A549 (cell line): ENCODE measurements around the gene GFOD2.

Source experiments
- BHLHE40 ChIP-seq: IDR thresholded peaks from 2 replicates; pipeline ENCODE4 v1.6.1; 2012; ENCODE audit warnings: low read depth, low read length, inconsistent platforms
- CHD2 ChIP-seq: fragments of 150-350 bp; IDR thresholded peaks from 2 replicates; pipeline ENCODE4 v1.6.1; 2014; ENCODE audit warnings: low read length; ENCODE audit not compliant: partially characterized antibody
- E2F6 ChIP-seq: IDR thresholded peaks from 2 replicates; pipeline ENCODE4 v1.6.1; 2012; ENCODE audit warnings: low read depth, borderline replicate concordance
- ELK1 ChIP-seq: fragments of 150-350 bp; IDR thresholded peaks from 2 replicates; pipeline ENCODE4 v1.6.1; 2014; ENCODE audit warnings: low read depth, mild to moderate bottlenecking, low read length
- EP300 ChIP-seq, 2 experiments: fragments of >200 bp; sonication (Bioruptor Twin); formaldehyde crosslinking; IDR thresholded peaks; 2 replicates in 1 of 2; 3 replicates in 1 of 2; pipeline ENCODE4 v1.6.1; 2016 to 2017
- FOSL2 ChIP-seq, 2 experiments: fragments of 450-650 bp in 1 of 2; fragments of >200 bp in 1 of 2; sonication (Bioruptor Twin) in 1 of 2; formaldehyde crosslinking; IDR thresholded peaks; 2 replicates each; pipeline versions ENCODE4 v1.5.0 to v1.6.1; 2016 to 2020; ENCODE audit warnings: mild to moderate bottlenecking in 1 of 2, moderate library complexity in 1 of 2
- HOXA7 ChIP-seq: fragments of 250-450 bp; sonication (Bioruptor Pico); IDR thresholded peaks from 2 replicates; pipeline ENCODE4 v1.5.0; 2020; ENCODE audit warnings: mild to moderate bottlenecking, moderate library complexity
- POLR2A ChIP-seq: IDR thresholded peaks from 2 replicates; pipeline ENCODE4 v1.6.1; 2012; ENCODE audit warnings: mild to moderate bottlenecking, low read length
- SMC3 ChIP-seq: fragments of >200 bp; sonication (Bioruptor Twin); formaldehyde crosslinking; IDR thresholded peaks from 3 replicates; pipeline ENCODE4 v1.6.1; 2018; ENCODE audit warnings: inconsistent platforms
- USF2 ChIP-seq: fragments of 450-650 bp; IDR thresholded peaks from 2 replicates; pipeline ENCODE4 v1.6.1; 2014; ENCODE audit warnings: antibody characterized with exemption
- TF ChIP-seq, protein P1 (sequence below): fragments of >200 bp; sonication (Bioruptor Twin); formaldehyde crosslinking; IDR thresholded peaks from 3 replicates; pipeline ENCODE4 v1.5.1; 2016
- TF ChIP-seq, protein P2 (sequence below): IDR thresholded peaks from 2 replicates; pipeline ENCODE4 v1.6.1; 2012
- TF ChIP-seq, protein P3 (sequence below): IDR thresholded peaks from 2 replicates; pipeline ENCODE4 v1.6.1; 2012

GRCh38 chr16:67677712-67678111 is 41.4 kb downstream of the GFOD2 start:
- no peak for TF ChIP-seq FOSL2 (IDR thresholded peaks at IDR 0.05)
- TF ChIP-seq FOSL2 (CRISPR knock-in tag; IDR thresholded peaks at IDR 0.05) = no peak
- TF ChIP-seq, protein P1, sequence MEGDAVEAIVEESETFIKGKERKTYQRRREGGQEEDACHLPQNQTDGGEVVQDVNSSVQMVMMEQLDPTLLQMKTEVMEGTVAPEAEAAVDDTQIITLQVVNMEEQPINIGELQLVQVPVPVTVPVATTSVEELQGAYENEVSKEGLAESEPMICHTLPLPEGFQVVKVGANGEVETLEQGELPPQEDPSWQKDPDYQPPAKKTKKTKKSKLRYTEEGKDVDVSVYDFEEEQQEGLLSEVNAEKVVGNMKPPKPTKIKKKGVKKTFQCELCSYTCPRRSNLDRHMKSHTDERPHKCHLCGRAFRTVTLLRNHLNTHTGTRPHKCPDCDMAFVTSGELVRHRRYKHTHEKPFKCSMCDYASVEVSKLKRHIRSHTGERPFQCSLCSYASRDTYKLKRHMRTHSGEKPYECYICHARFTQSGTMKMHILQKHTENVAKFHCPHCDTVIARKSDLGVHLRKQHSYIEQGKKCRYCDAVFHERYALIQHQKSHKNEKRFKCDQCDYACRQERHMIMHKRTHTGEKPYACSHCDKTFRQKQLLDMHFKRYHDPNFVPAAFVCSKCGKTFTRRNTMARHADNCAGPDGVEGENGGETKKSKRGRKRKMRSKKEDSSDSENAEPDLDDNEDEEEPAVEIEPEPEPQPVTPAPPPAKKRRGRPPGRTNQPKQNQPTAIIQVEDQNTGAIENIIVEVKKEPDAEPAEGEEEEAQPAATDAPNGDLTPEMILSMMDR = no peak
- no peak for TF ChIP-seq USF2
- TF ChIP-seq, protein P2, sequence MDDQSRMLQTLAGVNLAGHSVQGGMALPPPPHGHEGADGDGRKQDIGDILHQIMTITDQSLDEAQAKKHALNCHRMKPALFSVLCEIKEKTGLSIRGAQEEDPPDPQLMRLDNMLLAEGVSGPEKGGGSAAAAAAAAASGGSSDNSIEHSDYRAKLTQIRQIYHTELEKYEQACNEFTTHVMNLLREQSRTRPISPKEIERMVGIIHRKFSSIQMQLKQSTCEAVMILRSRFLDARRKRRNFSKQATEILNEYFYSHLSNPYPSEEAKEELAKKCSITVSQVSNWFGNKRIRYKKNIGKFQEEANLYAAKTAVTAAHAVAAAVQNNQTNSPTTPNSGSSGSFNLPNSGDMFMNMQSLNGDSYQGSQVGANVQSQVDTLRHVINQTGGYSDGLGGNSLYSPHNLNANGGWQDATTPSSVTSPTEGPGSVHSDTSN = no peak
- TF ChIP-seq BHLHE40 = no peak
- TF ChIP-seq ELK1 = no peak
- no peak for TF ChIP-seq SMC3
- TF ChIP-seq POLR2A = no peak
- TF ChIP-seq EP300 (IDR thresholded peaks at IDR 0.05) = no peak
- TF ChIP-seq CHD2 = no peak
- TF ChIP-seq, protein P3, sequence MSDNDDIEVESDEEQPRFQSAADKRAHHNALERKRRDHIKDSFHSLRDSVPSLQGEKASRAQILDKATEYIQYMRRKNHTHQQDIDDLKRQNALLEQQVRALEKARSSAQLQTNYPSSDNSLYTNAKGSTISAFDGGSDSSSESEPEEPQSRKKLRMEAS = no peak
- TF ChIP-seq E2F6 = no peak
- TF ChIP-seq HOXA7 (CRISPR knock-in tag) = no peak
